ENCODE data around the gene GPR132.

- TF ChIP-seq, protein P1, sequence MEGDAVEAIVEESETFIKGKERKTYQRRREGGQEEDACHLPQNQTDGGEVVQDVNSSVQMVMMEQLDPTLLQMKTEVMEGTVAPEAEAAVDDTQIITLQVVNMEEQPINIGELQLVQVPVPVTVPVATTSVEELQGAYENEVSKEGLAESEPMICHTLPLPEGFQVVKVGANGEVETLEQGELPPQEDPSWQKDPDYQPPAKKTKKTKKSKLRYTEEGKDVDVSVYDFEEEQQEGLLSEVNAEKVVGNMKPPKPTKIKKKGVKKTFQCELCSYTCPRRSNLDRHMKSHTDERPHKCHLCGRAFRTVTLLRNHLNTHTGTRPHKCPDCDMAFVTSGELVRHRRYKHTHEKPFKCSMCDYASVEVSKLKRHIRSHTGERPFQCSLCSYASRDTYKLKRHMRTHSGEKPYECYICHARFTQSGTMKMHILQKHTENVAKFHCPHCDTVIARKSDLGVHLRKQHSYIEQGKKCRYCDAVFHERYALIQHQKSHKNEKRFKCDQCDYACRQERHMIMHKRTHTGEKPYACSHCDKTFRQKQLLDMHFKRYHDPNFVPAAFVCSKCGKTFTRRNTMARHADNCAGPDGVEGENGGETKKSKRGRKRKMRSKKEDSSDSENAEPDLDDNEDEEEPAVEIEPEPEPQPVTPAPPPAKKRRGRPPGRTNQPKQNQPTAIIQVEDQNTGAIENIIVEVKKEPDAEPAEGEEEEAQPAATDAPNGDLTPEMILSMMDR (IDR thresholded peaks at IDR 0.05; ENCODE audit: extremely low read depth in 1 of 2, insufficient read depth in 1 of 2, low read depth in 1 of 2, low read length in 2 of 2): no peak
- no peak for TF ChIP-seq POLR2AphosphoS5 (IDR thresholded peaks at IDR 0.05; ENCODE audit: insufficient read depth, low read depth, low read length)
These were observed 17.8 kb downstream of the GPR132 start for GRCh38 chr14:105047283-105048016.
